A549 (cell line): Measurements from ENCODE around the gene SBNO2. TPM values are rescaled to one million over a fixed set of nuclear protein-coding genes. Genes with fewer than 3 reads are reported as not detected.

ENCODE experiments used
- ATAC-seq, 2 experiments: fragments of 200-7000 bp in 1 of 2; fragments of >200 bp in 1 of 2; cut with Nextera tagmentation in 1 of 2; cut with Tn5 transposase in 1 of 2; 3 replicates each; pipeline versions ENCODE4 v1.8.0 to v1.9.1; 2018 to 2020; ENCODE audit warnings: mild to moderate bottlenecking in 1 of 2, moderate library complexity in 1 of 2
- CTCF ChIA-PET: fragments of 300-600 bp; sonication (Branson Sonifier 250); formaldehyde crosslinking; extraction: SDS; loops from one replicate; lab custom pipeline; 2021; ENCODE audit warnings: antibody characterized with exemption, inconsistent platforms; lab: Yijun Ruan, JAX
- POLR2A ChIA-PET: fragments of 350-600 bp; formaldehyde crosslinking; extraction: SDS; loops from one replicate; lab custom pipeline; 2021; ENCODE audit warnings: antibody characterized with exemption, inconsistent platforms; lab: Yijun Ruan, JAX
- DNase-seq, 2 experiments: peaks; one replicate each; pipeline versions ENCODE4 v3.0.0 to v3.0.0-alpha.2; 2011 to 2016; ENCODE audit warnings: low read depth in 1 of 2, low spot score in 1 of 2
- FAIRE-seq: peaks from 2 replicates; lab custom pipeline; 2011; peaks lifted over from hg19 to GRCh38; lab: Jason Lieb, UNC
- H3K27ac ChIP-seq, 2 experiments: fragments of >200 bp; sonication (Bioruptor Twin); formaldehyde crosslinking; 3 replicates each; pipeline ENCODE4 v1.5.1; 2016 to 2017
- H3K4me1 ChIP-seq: fragments of >200 bp; sonication (Bioruptor Twin); formaldehyde crosslinking; 3 replicates; pipeline ENCODE4 v1.6.1; 2016
- H3K4me2 ChIP-seq: fragments of >200 bp; sonication (Bioruptor Twin); formaldehyde crosslinking; 3 replicates; pipeline ENCODE4 v1.6.1; 2016
- H3K4me3 ChIP-seq: fragments of >200 bp; sonication (Bioruptor Twin); formaldehyde crosslinking; 3 replicates; pipeline ENCODE4 v1.5.1; 2016
- H3K9me3 ChIP-seq: fragments of >200 bp; sonication (Bioruptor Twin); formaldehyde crosslinking; 3 replicates; pipeline ENCODE4 v1.6.1; 2016
- CHD4 ChIP-seq: fragments of 200-600 bp; sonication (generic); IDR thresholded peaks from 2 replicates; pipeline ENCODE4 v1.6.1; 2016; ENCODE audit warnings: antibody characterized with exemption, mild to moderate bottlenecking, borderline replicate concordance
- E2F6 ChIP-seq: IDR thresholded peaks from 2 replicates; pipeline ENCODE4 v1.6.1; 2012; ENCODE audit warnings: low read depth, borderline replicate concordance
- HMGXB4 ChIP-seq: fragments of 250-450 bp; sonication (Bioruptor Pico); IDR thresholded peaks from 2 replicates; pipeline ENCODE4 v1.5.0; 2021; ENCODE audit warnings: mild to moderate bottlenecking, moderate library complexity, borderline replicate concordance
- HOXB5 ChIP-seq: fragments of 250-450 bp; sonication (Bioruptor Pico); IDR thresholded peaks from 2 replicates; pipeline ENCODE4 v1.5.0; 2020; ENCODE audit warnings: mild to moderate bottlenecking, moderate library complexity
- JUNB ChIP-seq: fragments of >200 bp; sonication (Bioruptor Twin); formaldehyde crosslinking; IDR thresholded peaks from 2 replicates; pipeline ENCODE4 v1.6.1; 2016
- KDM1A ChIP-seq: fragments of 200-600 bp; sonication (generic); IDR thresholded peaks from 2 replicates; pipeline ENCODE4 v1.6.1; 2016; ENCODE audit warnings: low read depth, mild to moderate bottlenecking
- MAX ChIP-seq: IDR thresholded peaks from 2 replicates; pipeline ENCODE4 v1.6.1; 2012
- POLR2AphosphoS2 ChIP-seq: conservative IDR thresholded peaks from 2 replicates; pipeline ENCODE4 v1.6.1; 2012; ENCODE audit warnings: low read length, improper control_type of control experiment, inconsistent platforms
- REST ChIP-seq: fragments of 200-600 bp; sonication (generic); IDR thresholded peaks from 2 replicates; pipeline ENCODE4 v1.6.1; 2016; ENCODE audit warnings: antibody characterized with exemption, mild to moderate bottlenecking, moderate library complexity
- RFX5 ChIP-seq: fragments of 450-650 bp; IDR thresholded peaks from 2 replicates; pipeline ENCODE4 v1.7.1; 2014; ENCODE audit warnings: antibody characterized with exemption, mild to moderate bottlenecking, moderate library complexity
- TP53 ChIP-seq: fragments of 250-450 bp; sonication (Bioruptor Pico); IDR thresholded peaks from 2 replicates; pipeline ENCODE4 v1.5.0; 2021; ENCODE audit warnings: mild to moderate bottlenecking, moderate library complexity
- ZFP36 ChIP-seq: fragments of 450-650 bp; IDR thresholded peaks from 2 replicates; pipeline ENCODE4 v1.6.1; 2014; ENCODE audit warnings: borderline replicate concordance; ENCODE audit not compliant: partially characterized antibody
- WGBS: methylation state at CpG from one replicate; pipeline ENCODE4 v1.1.6; 2017; ENCODE audit errors: missing lambda C conversion rate; 5-methylcytosine and 5-hydroxymethylcytosine counted together
- polyA plus RNA-seq, 4 experiments: library from polyadenylated mRNA; depleted of rRNA in 3 of 4; stranded (reverse); fragments of >200 nt; fragmentation: RNase III in 1 of 4; extraction: RNeasy Plus Mini Kit Qiagen cat#74134 plus additional on column Dnase treatment in 1 of 4; gene quantifications; 2 replicates in 3 of 4; 3 replicates in 1 of 4; pipeline ENCODE4 v1.2.3, GENCODE V29; 2011 to 2017

SBNO2 gene
- polyA plus RNA-seq, 2 of the 4 experiments (the other 2 are of a cell fraction) = 6.8 to 27.0 TPM

- Histone ChIP-seq H3K27ac (no peak overlapping the region), H3K4me1 (peaks cover 31% of the 10 kb centered on the region), H3K4me3 (no peak overlapping the region), H3K4me2 (no peak overlapping the region), H3K9me3 (no peaks in the 10 kb centered on the region)
- ChIA-PET POLR2A (no interaction called here), CTCF (interaction anchor here (0.9 to 2.7 kb wide), 4 partner anchors 10 to 137 kb away, joined by 3 to 13 read pairs (median 4); no protein-coding TSS in a partner anchor)
- FAIRE-seq = no peak
- no peak for ATAC-seq
- TF ChIP-seq HMGXB4 (CRISPR knock-in tag) (no peak), POLR2AphosphoS2 (no peak), REST (no peak), RFX5 (no peak), CHD4 (no peak), TP53 (CRISPR knock-in tag) (no peak), JUNB (no peak), HOXB5 (CRISPR knock-in tag) (no peak), MAX (no peak)
- WGBS = 92% methylated on average over 19 of the region's 21 CpGs
- no peak for DNase-seq
Measured at GRCh38 chr19:1070576-1070930, 103.5 kb downstream of the SBNO2 start.

GRCh38 chr19:1069009-1069779 is 104.9 kb downstream of the SBNO2 start:
- Histone ChIP-seq H3K4me2 (no peak overlapping the region), H3K9me3 (no peaks in the 10 kb centered on the region), H3K4me1 (peaks cover 36% of the 10 kb centered on the region), H3K27ac (0 out of 6 replicates have a peak overlapping the region, but pooled peaks of 1 of the 2 experiments have one; percentile 41), H3K4me3 (no peak overlapping the region)
- ChIA-PET CTCF (interaction anchor here (0.6 to 0.7 kb wide), 2 partner anchors 12 to 158 kb away, joined by 3 read pairs; no protein-coding TSS in a partner anchor), POLR2A (no interaction called here)
- FAIRE-seq (no peak), ATAC-seq (no peak), DNase-seq (no peak)
- 77% methylated on average over 19 of the region's 25 CpGs for WGBS
- peak; percentile 73; the same call in 1 of the 2 replicates for TF ChIP-seq KDM1A
- TF ChIP-seq ZFP36 = peak; percentile 58
- no peak for TF ChIP-seq E2F6
